ENCODE data around the gene KCNG2.

Gene KCNG2

GRCh38 chr18:79768745-79769144 lies 29.0 kb upstream of the KCNG2 start:
- DNase-seq (ENCODE audit: low read depth, low spot score): no peak

GRCh38 chr18:79769698-79770500 lies 27.8 kb upstream of the KCNG2 start:
- no peak for DNase-seq (ENCODE audit: low read depth, low spot score)

GRCh38 chr18:79770501-79770815 lies 27.3 kb upstream of the KCNG2 start:
- no peak for DNase-seq (ENCODE audit: low read depth, low spot score)

- DNase-seq (ENCODE audit: low read depth, low spot score): no peak
These were observed 26.9 kb upstream of the KCNG2 start for GRCh38 chr18:79770826-79771225.

GRCh38 chr18:79771446-79772107 lies 26.2 kb upstream of the KCNG2 start:
- no peak for DNase-seq (ENCODE audit: low read depth, low spot score)

- no peak for DNase-seq (ENCODE audit: low read depth, low spot score)
These were observed 25.5 kb upstream of the KCNG2 start for GRCh38 chr18:79772108-79772864.

GRCh38 chr18:79772865-79773696 lies 24.7 kb upstream of the KCNG2 start:
- no peak for DNase-seq (ENCODE audit: low read depth, low spot score)

GRCh38 chr18:79774111-79774510 lies 23.6 kb upstream of the KCNG2 start:
- no peak for DNase-seq (ENCODE audit: low read depth, low spot score)

- no peak for DNase-seq (ENCODE audit: low read depth, low spot score)
These were observed 22.1 kb upstream of the KCNG2 start for GRCh38 chr18:79775441-79776221.

- DNase-seq (ENCODE audit: low read depth, low spot score): no peak
These were observed 21.1 kb upstream of the KCNG2 start for GRCh38 chr18:79776674-79777073.

- DNase-seq (ENCODE audit: low read depth, low spot score): no peak
These were observed 19.4 kb upstream of the KCNG2 start for GRCh38 chr18:79778291-79778791.

- no peak for DNase-seq (ENCODE audit: low read depth, low spot score)
These were observed 18.6 kb upstream of the KCNG2 start for GRCh38 chr18:79779021-79779699.

GRCh38 chr18:79779700-79780190 lies 18.0 kb upstream of the KCNG2 start:
- no peak for DNase-seq (ENCODE audit: low read depth, low spot score)

GRCh38 chr18:79780547-79780946 lies 17.2 kb upstream of the KCNG2 start:
- DNase-seq (ENCODE audit: low read depth, low spot score): no peak

- no peak for DNase-seq (ENCODE audit: low read depth, low spot score)
These were observed 16.3 kb upstream of the KCNG2 start for GRCh38 chr18:79781331-79781941.

- DNase-seq (ENCODE audit: low read depth, low spot score): no peak
These were observed 15.0 kb upstream of the KCNG2 start for GRCh38 chr18:79782566-79783308.

GRCh38 chr18:79784071-79784913 lies 13.4 kb upstream of the KCNG2 start:
- no peak for DNase-seq (ENCODE audit: low read depth, low spot score)
